ENCODE data around the gene GPHA2. TPM values are rescaled to one million over a fixed set of nuclear protein-coding genes. Genes with fewer than 3 reads are reported as not detected.

GPHA2 gene
- polyA plus RNA-seq, 1 donor from 2014 or later: not detected

DNA sequence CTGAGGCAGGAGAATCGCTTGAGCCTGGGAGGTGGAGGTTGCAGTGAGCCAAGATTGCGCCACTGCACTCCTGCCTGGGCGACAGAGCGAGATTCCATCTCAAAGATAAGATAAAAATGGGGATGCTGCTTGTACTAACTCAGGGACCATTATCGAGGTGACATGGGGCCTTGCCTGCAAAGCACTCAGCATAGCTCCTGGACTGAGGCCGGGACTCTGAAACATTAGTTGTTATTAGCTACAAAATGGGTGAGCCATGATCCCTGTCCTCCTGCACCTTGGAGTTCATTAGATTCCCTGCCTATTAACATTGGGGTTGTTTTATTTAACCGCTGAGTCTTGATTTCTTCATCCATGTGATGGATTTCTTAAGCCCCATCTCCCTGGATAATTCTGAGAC, 6.1 kb downstream of the GPHA2 start:
- Histone ChIP-seq H3K9me3 (ENCODE audit: low read length) (no peaks in the 10 kb centered on the region), H3K36me3 (ENCODE audit: insufficient read depth, low read length) (peaks cover 3% of the 10 kb centered on the region), H3K79me2 (replicated peaks; ENCODE audit: insufficient read depth, low read length) (no peaks in the 10 kb centered on the region), H2AFZ (ENCODE audit: low read depth, low read length) (no peak overlapping the region), H3K9me2 (ENCODE audit: insufficient read depth, low read length) (no peaks in the 10 kb centered on the region), H3K27ac (ENCODE audit: low read length) (no peak overlapping the region), H3K4me3 (ENCODE audit: low read length) (no peak overlapping the region), H3K9ac (ENCODE audit: low read length) (no peak overlapping the region), H3F3A (ENCODE audit: insufficient read depth, low read length, poor library complexity, severe bottlenecking) (no peaks in the 10 kb centered on the region), H3K4me2 (ENCODE audit: low read length) (no peak overlapping the region), H3K27me3 (ENCODE audit: insufficient read depth, low read depth, low read length) (no peaks in the 10 kb centered on the region), H4K20me1 (ENCODE audit: insufficient read depth) (no peaks in the 10 kb centered on the region)
- no peak for TF ChIP-seq RAD21 (conservative IDR thresholded peaks at IDR 0.05)
- TF ChIP-seq TAF1 (IDR thresholded peaks at IDR 0.05; ENCODE audit: low read depth): no peak
- TF ChIP-seq MXI1 (conservative IDR thresholded peaks at IDR 0.05; ENCODE audit: poor library complexity, severe bottlenecking): no peak
- no peak for TF ChIP-seq EP300 (conservative IDR thresholded peaks at IDR 0.05; ENCODE audit: poor library complexity, severe bottlenecking)
- TF ChIP-seq SMC3 (conservative IDR thresholded peaks at IDR 0.05; ENCODE audit: poor library complexity): no peak
- TF ChIP-seq EZH2 (IDR thresholded peaks at IDR 0.05; ENCODE audit: borderline replicate concordance, insufficient read depth, low read length, poor library complexity, severe bottlenecking): no peak
- TF ChIP-seq, protein P1, sequence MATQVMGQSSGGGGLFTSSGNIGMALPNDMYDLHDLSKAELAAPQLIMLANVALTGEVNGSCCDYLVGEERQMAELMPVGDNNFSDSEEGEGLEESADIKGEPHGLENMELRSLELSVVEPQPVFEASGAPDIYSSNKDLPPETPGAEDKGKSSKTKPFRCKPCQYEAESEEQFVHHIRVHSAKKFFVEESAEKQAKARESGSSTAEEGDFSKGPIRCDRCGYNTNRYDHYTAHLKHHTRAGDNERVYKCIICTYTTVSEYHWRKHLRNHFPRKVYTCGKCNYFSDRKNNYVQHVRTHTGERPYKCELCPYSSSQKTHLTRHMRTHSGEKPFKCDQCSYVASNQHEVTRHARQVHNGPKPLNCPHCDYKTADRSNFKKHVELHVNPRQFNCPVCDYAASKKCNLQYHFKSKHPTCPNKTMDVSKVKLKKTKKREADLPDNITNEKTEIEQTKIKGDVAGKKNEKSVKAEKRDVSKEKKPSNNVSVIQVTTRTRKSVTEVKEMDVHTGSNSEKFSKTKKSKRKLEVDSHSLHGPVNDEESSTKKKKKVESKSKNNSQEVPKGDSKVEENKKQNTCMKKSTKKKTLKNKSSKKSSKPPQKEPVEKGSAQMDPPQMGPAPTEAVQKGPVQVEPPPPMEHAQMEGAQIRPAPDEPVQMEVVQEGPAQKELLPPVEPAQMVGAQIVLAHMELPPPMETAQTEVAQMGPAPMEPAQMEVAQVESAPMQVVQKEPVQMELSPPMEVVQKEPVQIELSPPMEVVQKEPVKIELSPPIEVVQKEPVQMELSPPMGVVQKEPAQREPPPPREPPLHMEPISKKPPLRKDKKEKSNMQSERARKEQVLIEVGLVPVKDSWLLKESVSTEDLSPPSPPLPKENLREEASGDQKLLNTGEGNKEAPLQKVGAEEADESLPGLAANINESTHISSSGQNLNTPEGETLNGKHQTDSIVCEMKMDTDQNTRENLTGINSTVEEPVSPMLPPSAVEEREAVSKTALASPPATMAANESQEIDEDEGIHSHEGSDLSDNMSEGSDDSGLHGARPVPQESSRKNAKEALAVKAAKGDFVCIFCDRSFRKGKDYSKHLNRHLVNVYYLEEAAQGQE (IDR thresholded peaks at IDR 0.05; ENCODE audit: borderline replicate concordance): no peak

- Histone ChIP-seq H3F3A (ENCODE audit: insufficient read depth, low read length, poor library complexity, severe bottlenecking) (no peaks in the 10 kb centered on the region), H3K27me3 (ENCODE audit: insufficient read depth, low read depth, low read length) (no peaks in the 10 kb centered on the region), H3K9ac (ENCODE audit: low read length) (no peak overlapping the region), H3K27ac (ENCODE audit: low read length) (no peak overlapping the region), H2AFZ (ENCODE audit: low read depth, low read length) (no peak overlapping the region), H3K9me2 (ENCODE audit: insufficient read depth, low read length) (no peaks in the 10 kb centered on the region), H3K9me3 (ENCODE audit: low read length) (no peaks in the 10 kb centered on the region), H3K4me3 (ENCODE audit: low read length) (no peak overlapping the region), H3K36me3 (ENCODE audit: insufficient read depth, low read length) (peaks cover 3% of the 10 kb centered on the region), H3K79me2 (replicated peaks; ENCODE audit: insufficient read depth, low read length) (no peaks in the 10 kb centered on the region), H3K4me2 (ENCODE audit: low read length) (no peak overlapping the region), H4K20me1 (ENCODE audit: insufficient read depth) (no peaks in the 10 kb centered on the region)
- TF ChIP-seq POLR2AphosphoS5 (IDR thresholded peaks at IDR 0.05): no peak
- no peak for TF ChIP-seq EZH2 (IDR thresholded peaks at IDR 0.05; ENCODE audit: borderline replicate concordance, insufficient read depth, low read length, poor library complexity, severe bottlenecking)
- TF ChIP-seq EP300 (conservative IDR thresholded peaks at IDR 0.05; ENCODE audit: poor library complexity, severe bottlenecking): no peak
Measured at GRCh38 chr11:64928957-64929356, 6.7 kb downstream of the GPHA2 start.

DNA sequence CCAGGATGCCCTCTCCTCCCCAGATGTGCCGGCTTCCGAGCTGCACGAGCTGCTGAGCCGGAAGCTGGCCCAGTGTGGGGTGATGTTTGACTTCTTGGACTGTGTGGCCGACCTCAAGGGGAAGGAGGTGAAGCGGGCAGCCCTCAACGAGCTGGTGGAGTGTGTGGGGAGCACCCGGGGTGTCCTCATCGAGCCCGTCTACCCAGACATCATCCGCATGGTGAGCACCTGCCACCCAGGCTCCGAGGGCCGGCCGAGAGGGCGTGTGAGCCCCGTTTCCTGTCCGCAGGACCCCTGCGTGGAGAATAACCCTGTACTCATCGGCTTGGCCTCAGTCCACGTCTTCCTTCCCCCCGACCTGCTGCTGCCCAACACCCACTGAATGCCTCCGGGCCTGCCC, 9.0 kb downstream of the GPHA2 start:
- Histone ChIP-seq H3K9ac (ENCODE audit: low read length) (no peak overlapping the region), H4K20me1 (ENCODE audit: insufficient read depth) (no peaks in the 10 kb centered on the region), H3F3A (ENCODE audit: insufficient read depth, low read length, poor library complexity, severe bottlenecking) (no peaks in the 10 kb centered on the region), H3K9me2 (ENCODE audit: insufficient read depth, low read length) (no peaks in the 10 kb centered on the region), H3K36me3 (ENCODE audit: insufficient read depth, low read length) (peaks cover 3% of the 10 kb centered on the region), H3K27me3 (ENCODE audit: insufficient read depth, low read depth, low read length) (no peaks in the 10 kb centered on the region), H3K4me3 (ENCODE audit: low read length) (peak overlapping the region; percentile 98), H3K79me2 (replicated peaks; ENCODE audit: insufficient read depth, low read length) (no peaks in the 10 kb centered on the region), H3K27ac (ENCODE audit: low read length) (no peak overlapping the region), H3K4me2 (ENCODE audit: low read length) (no peak overlapping the region), H2AFZ (ENCODE audit: low read depth, low read length) (no peak overlapping the region), H3K9me3 (ENCODE audit: low read length) (no peaks in the 10 kb centered on the region)
- TF ChIP-seq, protein P1 (IDR thresholded peaks at IDR 0.05; ENCODE audit: borderline replicate concordance): no peak
- TF ChIP-seq SMC3 (conservative IDR thresholded peaks at IDR 0.05; ENCODE audit: poor library complexity): no peak
- TF ChIP-seq, protein P2, sequence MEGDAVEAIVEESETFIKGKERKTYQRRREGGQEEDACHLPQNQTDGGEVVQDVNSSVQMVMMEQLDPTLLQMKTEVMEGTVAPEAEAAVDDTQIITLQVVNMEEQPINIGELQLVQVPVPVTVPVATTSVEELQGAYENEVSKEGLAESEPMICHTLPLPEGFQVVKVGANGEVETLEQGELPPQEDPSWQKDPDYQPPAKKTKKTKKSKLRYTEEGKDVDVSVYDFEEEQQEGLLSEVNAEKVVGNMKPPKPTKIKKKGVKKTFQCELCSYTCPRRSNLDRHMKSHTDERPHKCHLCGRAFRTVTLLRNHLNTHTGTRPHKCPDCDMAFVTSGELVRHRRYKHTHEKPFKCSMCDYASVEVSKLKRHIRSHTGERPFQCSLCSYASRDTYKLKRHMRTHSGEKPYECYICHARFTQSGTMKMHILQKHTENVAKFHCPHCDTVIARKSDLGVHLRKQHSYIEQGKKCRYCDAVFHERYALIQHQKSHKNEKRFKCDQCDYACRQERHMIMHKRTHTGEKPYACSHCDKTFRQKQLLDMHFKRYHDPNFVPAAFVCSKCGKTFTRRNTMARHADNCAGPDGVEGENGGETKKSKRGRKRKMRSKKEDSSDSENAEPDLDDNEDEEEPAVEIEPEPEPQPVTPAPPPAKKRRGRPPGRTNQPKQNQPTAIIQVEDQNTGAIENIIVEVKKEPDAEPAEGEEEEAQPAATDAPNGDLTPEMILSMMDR (IDR thresholded peaks at IDR 0.05; ENCODE audit: poor library complexity, severe bottlenecking): no peak
- TF ChIP-seq EP300 (conservative IDR thresholded peaks at IDR 0.05; ENCODE audit: poor library complexity, severe bottlenecking): no peak
- TF ChIP-seq POLR2AphosphoS5 (IDR thresholded peaks at IDR 0.05): no peak
- TF ChIP-seq RAD21 (conservative IDR thresholded peaks at IDR 0.05): no peak
- no peak for TF ChIP-seq TAF1 (IDR thresholded peaks at IDR 0.05; ENCODE audit: low read depth)
- no peak for TF ChIP-seq MXI1 (conservative IDR thresholded peaks at IDR 0.05; ENCODE audit: poor library complexity, severe bottlenecking)
- TF ChIP-seq EZH2 (IDR thresholded peaks at IDR 0.05; ENCODE audit: borderline replicate concordance, insufficient read depth, low read length, poor library complexity, severe bottlenecking): no peak
